ENCODE results near the gene STIP1. TPM values are rescaled to one million over a fixed set of nuclear protein-coding genes. Genes with fewer than 3 reads are reported as not detected.

Gene STIP1
- total and polyA plus RNA-seq, 2 donors (not counting 1 experiment from before 2014, with no cell fraction given), result 49.8 to 78.7 TPM

GRCh38 chr11:64251753-64252002 lies 65.7 kb downstream of the STIP1 start:
- POLR2A ChIA-PET, result interaction anchor here (0.7 to 1.2 kb wide), 3 partner anchors 9 to 33 kb away, joined by 3 to 6 read pairs (median 5); partner anchors contain the start of genes BAD and GPR137
- Histone ChIP-seq H2AFZ (ENCODE audit: insufficient read depth, low read depth, low read length, poor library complexity, severe bottlenecking) (peak overlapping the region; percentile 82), H4K20me1 (ENCODE audit: control insufficient read depth, insufficient read depth, low read length, poor library complexity, severe bottlenecking) (no peaks in the 10 kb centered on the region), H3K36me3 (replicated peaks in 1 of 2; ENCODE audit: control extremely low read depth in 1 of 2, control insufficient read depth in 1 of 2, extremely low read depth in 1 of 2, insufficient read depth in 2 of 2, low read length in 1 of 2) (no peaks in the 10 kb centered on the region), H3K27me3 (replicated peaks in 1 of 4; ENCODE audit: control extremely low read depth in 1 of 4, control insufficient read depth in 3 of 4, insufficient read depth in 4 of 4, low read length in 3 of 4) (no peaks in the 10 kb centered on the region), H3K9me3 (ENCODE audit: control extremely low read depth in 1 of 3, control insufficient read depth in 2 of 3, insufficient read depth in 1 of 3, low read length in 2 of 3) (no peaks in the 10 kb centered on the region), H3K27ac (ENCODE audit: low read length in 2 of 2) (no peak overlapping the region), H3K4me1 (ENCODE audit: control insufficient read depth in 2 of 2, insufficient read depth in 2 of 2, low read length in 2 of 2) (peaks cover 17 to 35% of the 10 kb centered on the region in 2 donors), H3K79me2 (ENCODE audit: control insufficient read depth, insufficient read depth, low read length) (peaks cover 4% of the 10 kb centered on the region), H3K9ac (ENCODE audit: low read length) (peak overlapping the region; percentile 76), H3K4me3 (ENCODE audit: control extremely low read depth in 1 of 5, extremely low read depth in 1 of 5, insufficient read depth in 1 of 5, low read depth in 2 of 5, low read length in 4 of 5) (peak overlapping the region; percentile 39 to 87 (median 63)), H3K4me2 (replicated peaks; ENCODE audit: low read depth, low read length, poor library complexity, severe bottlenecking) (peak overlapping the region; percentile 90)
- TF ChIP-seq EZH2 (IDR thresholded peaks at IDR 0.05; ENCODE audit: borderline replicate concordance, insufficient read depth, low read depth, low read length, poor library complexity, severe bottlenecking), result no peak
- TF ChIP-seq CTCF (IDR thresholded peaks at IDR 0.05), result no peak
- peak overlapping the region; percentile 88 for H3K4me3 Mint-ChIP-seq
- intact Hi-C loops (cut with micrococcal nuclease), result loop anchor here (1.0 kb wide), 4 partner anchors 18 to 53 kb away; partner anchors contain the start of genes BAD, NUDT22 and TRPT1
- DNase-seq (no peak), ATAC-seq (ENCODE audit: low read depth) (no peak)
- H3K27me3 Mint-ChIP-seq, result no peaks in the 10 kb centered on the region
- H3K4me1 Mint-ChIP-seq, result peaks cover 22% of the 10 kb centered on the region
- 0% methylated on average over 18 of the region's 18 CpGs for WGBS (ENCODE audit: insufficient coverage)
- peak overlapping the region; percentile 76 for H3K27ac Mint-ChIP-seq
- no peaks in the 10 kb centered on the region for H3K9me3 Mint-ChIP-seq (ENCODE audit: insufficient read depth)
- CTCF ChIA-PET, result interaction anchor here (0.7 to 10.4 kb wide), 13 partner anchors 10 to 104 kb away, joined by 3 to 141 read pairs (median 6); partner anchors contain the start of genes CATSPERZ, FERMT3, FKBP2 and NUDT22

GRCh38 chr11:64252003-64252872 lies 66.3 kb downstream of the STIP1 start:
- WGBS (ENCODE audit: insufficient coverage), result 2% methylated on average over 14 of the region's 23 CpGs
- H3K27me3 Mint-ChIP-seq, result no peaks in the 10 kb centered on the region
- DNase-seq (peak; percentile 63), ATAC-seq (ENCODE audit: low read depth) (no peak)
- H3K4me2 ChIP-seq (replicated peaks; ENCODE audit: low read depth, low read length, poor library complexity, severe bottlenecking), result peak overlapping the region; percentile 90
- H3K27ac ChIP-seq (ENCODE audit: low read length in 2 of 2), result no peak overlapping the region
- intact Hi-C loops (cut with micrococcal nuclease), result no loop called here
- ChIA-PET CTCF (interaction anchor here (0.7 to 10.4 kb wide), 12 partner anchors 11 to 103 kb away, joined by 3 to 141 read pairs (median 6); partner anchors contain the start of genes CATSPERZ, FERMT3, FKBP2 and NUDT22), POLR2A (interaction anchor here (0.7 to 1.2 kb wide), 5 partner anchors 10 to 48 kb away, joined by 3 to 6 read pairs (median 3); partner anchors contain the start of genes BAD and GPR137)
- H3K36me3 ChIP-seq (replicated peaks in 1 of 2; ENCODE audit: control extremely low read depth in 1 of 2, control insufficient read depth in 1 of 2, extremely low read depth in 1 of 2, insufficient read depth in 2 of 2, low read length in 1 of 2), result no peaks in the 10 kb centered on the region
- peaks cover 17 to 30% of the 10 kb centered on the region in 2 donors for H3K4me1 ChIP-seq (ENCODE audit: control insufficient read depth in 2 of 2, insufficient read depth in 2 of 2, low read length in 2 of 2)
- H3K79me2 ChIP-seq (ENCODE audit: control insufficient read depth, insufficient read depth, low read length), result peaks cover 4% of the 10 kb centered on the region
- no peaks in the 10 kb centered on the region for H3K27me3 ChIP-seq (replicated peaks in 1 of 4; ENCODE audit: control extremely low read depth in 1 of 4, control insufficient read depth in 3 of 4, insufficient read depth in 4 of 4, low read length in 3 of 4)
- H3K4me3 ChIP-seq (ENCODE audit: control extremely low read depth in 1 of 5, extremely low read depth in 1 of 5, insufficient read depth in 1 of 5, low read depth in 2 of 5, low read length in 4 of 5), result peak overlapping the region; percentile 39 to 87 (median 63)
- H2AFZ ChIP-seq (ENCODE audit: insufficient read depth, low read depth, low read length, poor library complexity, severe bottlenecking), result peak overlapping the region; percentile 82
- peak overlapping the region; percentile 88 for H3K4me3 Mint-ChIP-seq
- TF ChIP-seq CTCF (IDR thresholded peaks at IDR 0.05) (peak; percentile 39), EZH2 (IDR thresholded peaks at IDR 0.05; ENCODE audit: borderline replicate concordance, insufficient read depth, low read depth, low read length, poor library complexity, severe bottlenecking) (no peak)
- peaks cover 22% of the 10 kb centered on the region for H3K4me1 Mint-ChIP-seq
- H3K9me3 Mint-ChIP-seq (ENCODE audit: insufficient read depth), result no peaks in the 10 kb centered on the region
- H3K9ac ChIP-seq (ENCODE audit: low read length), result peak overlapping the region; percentile 76
- peak overlapping the region; percentile 76 for H3K27ac Mint-ChIP-seq
- no peaks in the 10 kb centered on the region for H3K9me3 ChIP-seq (ENCODE audit: control extremely low read depth in 1 of 3, control insufficient read depth in 2 of 3, insufficient read depth in 1 of 3, low read length in 2 of 3)
- no peaks in the 10 kb centered on the region for H4K20me1 ChIP-seq (ENCODE audit: control insufficient read depth, insufficient read depth, low read length, poor library complexity, severe bottlenecking)
